Loucy (cell line): Measurements from ENCODE around the gene LINGO3.
A peak's percentile ranks its signal among the peaks of the same experiment; 100 is the strongest.

Experiments used
- H2AFZ ChIP-seq: fragments of 200-600 bp; sonication (generic); 2 replicates; pipeline ENCODE4 v1.6.0; 2016; ENCODE audit warnings: antibody characterized with exemption, mild to moderate bottlenecking, low read length, moderate library complexity
- H3F3A ChIP-seq: fragments of 200-600 bp; 2 replicates; pipeline ENCODE4 v1.6.0; 2016; ENCODE audit warnings: antibody characterized with exemption, low read depth, mild to moderate bottlenecking
- H3K27me3 ChIP-seq: fragments of 200-600 bp; sonication (generic); 2 replicates; pipeline ENCODE4 v1.6.1; 2014; ENCODE audit warnings: low read length, mild to moderate bottlenecking; ENCODE audit not compliant: insufficient read depth, poor library complexity, severe bottlenecking
- H3K36me3 ChIP-seq: fragments of 200-600 bp; sonication (generic); 2 replicates; pipeline ENCODE4 v1.6.1; 2016; ENCODE audit warnings: low read length; ENCODE audit not compliant: insufficient read depth
- H3K4me1 ChIP-seq: fragments of 200-600 bp; sonication (generic); 2 replicates; pipeline ENCODE4 v1.5.1; 2014; ENCODE audit warnings: low read length, mild to moderate bottlenecking; ENCODE audit not compliant: insufficient read depth, poor library complexity, severe bottlenecking
- H3K4me2 ChIP-seq: fragments of 200-600 bp; sonication (generic); 2 replicates; pipeline ENCODE4 v1.6.0; 2014; ENCODE audit warnings: antibody characterized with exemption, low read length, low read depth, mild to moderate bottlenecking; ENCODE audit not compliant: poor library complexity, severe bottlenecking
- H3K4me3 ChIP-seq: fragments of 200-600 bp; sonication (generic); 2 replicates; pipeline ENCODE4 v1.5.1; 2014; ENCODE audit warnings: low read length, mild to moderate bottlenecking, mixed read lengths; ENCODE audit not compliant: poor library complexity, severe bottlenecking
- H3K79me2 ChIP-seq: fragments of 200-600 bp; sonication (generic); 2 replicates; pipeline ENCODE4 v1.6.1; 2014; ENCODE audit warnings: low read length; ENCODE audit not compliant: insufficient read depth
- H3K9ac ChIP-seq: fragments of 200-600 bp; sonication (generic); 2 replicates; pipeline ENCODE4 v1.6.0; 2014; ENCODE audit warnings: mild to moderate bottlenecking, low read depth, low read length, moderate library complexity; ENCODE audit not compliant: poor library complexity, severe bottlenecking
- H3K9me2 ChIP-seq: fragments of 200-600 bp; sonication (generic); replicated peaks from 2 replicates; pipeline ENCODE4 v1.6.1; 2016; ENCODE audit warnings: low read depth, low read length, mixed read lengths
- H3K9me3 ChIP-seq: fragments of 200-600 bp; sonication (generic); 2 replicates; pipeline ENCODE4 v1.6.1; 2014; ENCODE audit warnings: mild to moderate bottlenecking, antibody characterized with exemption, low read length, low read depth; ENCODE audit not compliant: insufficient read depth
- H4K20me1 ChIP-seq: fragments of 200-600 bp; sonication (generic); 2 replicates; pipeline ENCODE4 v1.6.0; 2014; ENCODE audit warnings: antibody characterized with exemption, low read length, mild to moderate bottlenecking; ENCODE audit not compliant: insufficient read depth, poor library complexity, severe bottlenecking
- CTCF ChIP-seq: fragments of 200-600 bp; sonication (generic); conservative IDR thresholded peaks from 2 replicates; pipeline ENCODE4 v1.5.1; 2014; ENCODE audit warnings: mild to moderate bottlenecking, antibody characterized with exemption, low read length
- EZH2phosphoT487 ChIP-seq: fragments of 200-600 bp; IDR thresholded peaks from 2 replicates; pipeline ENCODE4 v1.6.1; 2018; ENCODE audit warnings: antibody characterized with exemption, mild to moderate bottlenecking, moderate library complexity, borderline replicate concordance

The LINGO3 gene

GRCh38 chr19:2274185-2274711 is 33.7 kb downstream of the LINGO3 start:
- peaks cover 19% of the 10 kb centered on the region; the same call in 1 of the 2 replicates for H3K36me3 ChIP-seq
- H3K9me2 ChIP-seq: no peaks in the 10 kb centered on the region
- peaks cover 18% of the 10 kb centered on the region for H3F3A ChIP-seq
- TF ChIP-seq EZH2phosphoT487 (no peak), CTCF (no peak)
- H3K79me2 ChIP-seq: peaks cover 63% of the 10 kb centered on the region
- H3K9ac ChIP-seq: peak overlapping the region; percentile 54
- H3K9me3 ChIP-seq: no peaks in the 10 kb centered on the region
- H2AFZ ChIP-seq: no peak overlapping the region
- H3K4me2 ChIP-seq: peak overlapping the region; percentile 83
- H3K27me3 ChIP-seq: peaks cover 12% of the 10 kb centered on the region
- peaks cover 52% of the 10 kb centered on the region for H4K20me1 ChIP-seq
- H3K4me1 ChIP-seq: peaks cover 24% of the 10 kb centered on the region
- H3K4me3 ChIP-seq: peak overlapping the region; percentile 94

GRCh38 chr19:2273356-2274184 is 34.4 kb downstream of the LINGO3 start:
- Histone ChIP-seq H3K4me3 (peak overlapping the region; percentile 94), H3K9me3 (no peaks in the 10 kb centered on the region), H3K9me2 (no peaks in the 10 kb centered on the region), H3K9ac (peak overlapping the region; percentile 69), H3K4me1 (peaks cover 28% of the 10 kb centered on the region), H3K4me2 (peak overlapping the region; percentile 83), H3K27me3 (peaks cover 12% of the 10 kb centered on the region), H2AFZ (no peak overlapping the region), H3K79me2 (peaks cover 63% of the 10 kb centered on the region), H4K20me1 (peaks cover 52% of the 10 kb centered on the region), H3K36me3 (peaks cover 19% of the 10 kb centered on the region; the same call in 1 of the 2 replicates), H3F3A (peaks cover 18% of the 10 kb centered on the region)
- TF ChIP-seq EZH2phosphoT487: no peak
- peak; percentile 91 for TF ChIP-seq CTCF

- peaks cover 18% of the 10 kb centered on the region for H3F3A ChIP-seq
- peaks cover 12% of the 10 kb centered on the region for H3K27me3 ChIP-seq
- H4K20me1 ChIP-seq: peaks cover 52% of the 10 kb centered on the region
- H3K4me2 ChIP-seq: peak overlapping the region; percentile 83
- H3K36me3 ChIP-seq: peaks cover 19% of the 10 kb centered on the region; the same call in 1 of the 2 replicates
- TF ChIP-seq EZH2phosphoT487 (no peak), CTCF (no peak)
- no peak overlapping the region for H2AFZ ChIP-seq
- H3K4me1 ChIP-seq: peaks cover 33% of the 10 kb centered on the region
- H3K9ac ChIP-seq: peak overlapping the region; percentile 96
- H3K79me2 ChIP-seq: peaks cover 63% of the 10 kb centered on the region
- H3K4me3 ChIP-seq: peak overlapping the region; percentile 94
- no peaks in the 10 kb centered on the region for H3K9me3 ChIP-seq
- H3K9me2 ChIP-seq: no peaks in the 10 kb centered on the region
These were observed 36.5 kb downstream of the LINGO3 start for GRCh38 chr19:2271234-2272103.
